SH-SY5Y (cell line): Measurements from ENCODE around the gene DISP1.

Source experiments
- GATA2 ChIP-seq: IDR thresholded peaks from 2 replicates; pipeline ENCODE4 v1.6.1; 2011; ENCODE audit warnings: mild to moderate bottlenecking, low read depth, low read length
- GATA3 ChIP-seq: IDR thresholded peaks from 2 replicates; pipeline ENCODE4 v1.6.1; 2011; ENCODE audit warnings: low read depth, mild to moderate bottlenecking, low read length, moderate library complexity

The DISP1 gene

GRCh38 chr1:222814536-222815439 is at the start of gene DISP1:
Gene DISP1, plus strand, starts transcription at chr1:222815039. Its CDS starts 127,785 bp downstream, at chr1:222942824.
- TF ChIP-seq GATA2 (no peak), GATA3 (no peak)

- TF ChIP-seq GATA2 (no peak), GATA3 (no peak)
These were observed 47.7 kb upstream of the DISP1 start for GRCh38 chr1:222767152-222767571.

DNA sequence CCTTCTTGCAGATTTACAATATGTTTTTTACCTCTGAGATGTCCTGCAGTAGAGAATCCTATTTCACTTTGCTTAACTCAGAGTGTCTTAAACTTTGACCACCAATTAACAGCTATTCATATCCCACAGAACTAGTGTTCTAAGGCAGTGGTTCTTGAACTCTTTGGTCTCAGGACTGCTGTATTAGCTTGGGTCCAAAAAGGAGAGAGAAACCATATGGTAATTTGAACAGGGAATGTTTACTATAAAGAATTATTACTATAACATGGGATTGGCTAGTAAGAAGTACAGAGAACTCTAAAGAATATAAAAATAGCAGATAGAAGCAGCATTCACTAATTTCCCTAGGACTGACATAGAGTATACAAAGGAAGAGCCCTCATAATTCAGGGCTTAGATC is 46.2 kb upstream of the DISP1 start:
- no peak for TF ChIP-seq GATA2
- TF ChIP-seq GATA3: no peak

DNA sequence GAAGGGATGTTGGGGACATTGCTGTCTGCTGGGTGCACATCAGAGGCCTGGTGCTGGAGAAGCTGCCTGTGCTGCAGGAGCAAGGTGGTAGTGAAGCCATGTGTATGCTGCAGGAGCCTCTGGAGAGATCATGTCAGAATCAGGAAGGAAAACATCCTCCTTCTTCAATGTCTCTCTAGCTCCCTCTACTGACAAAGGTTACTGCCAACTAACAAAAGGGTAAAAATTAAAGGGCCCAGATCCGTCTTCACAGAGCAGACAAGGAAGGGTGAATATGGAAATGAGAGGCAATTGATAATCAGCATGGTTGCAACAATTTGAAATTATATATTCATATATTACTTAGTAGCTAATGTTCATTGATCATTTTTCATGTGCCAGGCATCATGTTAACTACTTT is 45.7 kb upstream of the DISP1 start:
- TF ChIP-seq GATA2 (no peak), GATA3 (no peak)

DNA sequence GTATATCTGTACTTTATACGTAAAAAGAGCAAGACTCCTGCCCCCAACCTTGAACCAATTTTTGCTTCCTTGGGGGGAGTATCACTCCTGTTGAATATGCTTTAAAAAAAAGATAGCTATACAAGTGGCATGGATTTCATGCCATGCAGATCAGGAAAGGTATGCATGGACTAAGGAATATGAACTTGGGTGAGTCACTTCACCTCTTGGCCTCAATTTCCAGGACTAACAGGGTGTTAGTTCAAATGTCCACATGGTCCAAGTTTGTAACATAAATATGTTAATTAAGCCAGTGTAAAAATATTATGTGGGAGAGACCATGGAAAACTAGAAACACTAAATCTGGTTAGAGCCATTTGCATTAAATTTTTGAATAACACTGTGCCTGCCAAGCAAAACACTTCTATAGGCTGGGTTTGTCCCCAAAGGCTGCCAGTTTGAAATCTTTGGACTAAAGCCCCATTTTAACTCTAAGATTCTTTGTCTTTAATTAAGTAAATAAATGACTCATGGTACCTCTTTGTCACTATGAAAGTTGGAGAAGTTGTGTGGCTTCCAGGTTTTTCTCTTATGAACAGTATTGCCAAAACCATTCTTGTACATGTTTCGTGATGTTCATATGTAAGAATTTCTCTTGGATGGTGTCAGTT is 44.7 kb upstream of the DISP1 start:
- TF ChIP-seq GATA2 (no peak), GATA3 (no peak)

- TF ChIP-seq GATA2 (no peak), GATA3 (no peak)
These were observed 41.9 kb upstream of the DISP1 start for GRCh38 chr1:222772996-222773379.

- TF ChIP-seq GATA3: no peak
- TF ChIP-seq GATA2: no peak
These were observed 37.4 kb upstream of the DISP1 start for GRCh38 chr1:222777463-222777862.

DNA sequence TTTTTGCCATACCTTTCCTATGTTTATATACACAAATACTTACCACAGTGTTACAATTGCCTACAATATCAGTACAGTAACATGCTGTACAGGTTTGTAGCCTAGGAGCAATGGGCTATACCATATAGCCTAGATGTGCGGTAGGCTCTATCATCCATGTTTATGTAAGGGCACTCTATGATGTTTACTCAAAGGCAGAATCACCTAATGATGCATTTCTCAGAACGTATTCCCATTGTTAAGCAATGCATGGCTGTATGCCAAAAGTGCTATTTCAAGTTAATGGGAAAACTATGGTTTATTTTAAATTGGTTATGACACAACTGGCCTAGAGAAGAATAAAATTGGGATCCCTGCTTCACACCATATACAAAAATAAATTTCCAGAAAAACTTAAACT is 36.9 kb upstream of the DISP1 start:
- no peak for TF ChIP-seq GATA3
- no peak for TF ChIP-seq GATA2

DNA sequence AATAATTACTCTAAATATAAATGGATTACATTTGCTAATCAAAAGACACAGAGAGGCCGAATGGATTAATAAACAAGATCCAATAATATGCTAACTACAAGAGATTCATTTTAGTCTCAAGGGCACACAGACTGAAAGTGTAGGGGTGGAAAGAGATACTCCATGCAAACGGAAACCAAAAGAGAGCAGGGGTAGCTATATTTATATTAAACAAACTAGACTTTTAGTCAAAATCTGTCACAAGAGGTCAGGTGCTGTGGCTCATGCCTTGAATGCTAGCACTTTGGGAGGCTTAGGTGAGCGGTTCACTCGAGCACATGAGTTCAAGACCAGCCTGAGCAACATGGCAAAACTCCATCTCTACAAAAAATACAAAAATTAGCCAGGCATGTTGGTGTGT is 33.6 kb upstream of the DISP1 start:
- TF ChIP-seq GATA2 (no peak), GATA3 (no peak)

GRCh38 chr1:222783051-222783450 is 31.8 kb upstream of the DISP1 start:
- TF ChIP-seq GATA3: no peak
- TF ChIP-seq GATA2: no peak

DNA sequence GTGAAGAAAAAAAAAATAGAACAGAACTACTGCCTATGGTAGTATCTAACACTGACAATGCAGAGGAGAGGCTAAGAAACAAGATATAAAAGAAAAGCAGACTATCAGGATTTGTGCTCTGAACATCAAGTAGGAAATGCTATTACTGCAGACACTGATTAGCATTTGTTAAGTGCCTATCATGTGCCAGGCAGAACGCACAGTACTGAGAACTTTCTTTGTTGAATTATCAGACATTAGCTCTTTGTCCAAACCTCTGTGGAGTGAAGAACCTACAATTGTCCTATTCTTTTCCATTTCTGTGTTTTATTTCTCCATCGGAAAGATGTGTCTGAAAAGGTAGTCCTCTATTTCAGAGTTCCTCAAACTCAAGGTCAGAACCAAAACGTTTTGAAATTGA is 30.5 kb upstream of the DISP1 start:
- no peak for TF ChIP-seq GATA2
- TF ChIP-seq GATA3: no peak

- no peak for TF ChIP-seq GATA3
- peak; percentile 44; the same call in 1 of the 2 replicates for TF ChIP-seq GATA2
These were observed 29.9 kb upstream of the DISP1 start for GRCh38 chr1:222784916-222785315.

GRCh38 chr1:222785529-222785928 is 29.3 kb upstream of the DISP1 start:
- TF ChIP-seq GATA2 (no peak), GATA3 (no peak)

GRCh38 chr1:222786121-222786520 is 28.7 kb upstream of the DISP1 start:
- TF ChIP-seq GATA2 (no peak), GATA3 (no peak)

DNA sequence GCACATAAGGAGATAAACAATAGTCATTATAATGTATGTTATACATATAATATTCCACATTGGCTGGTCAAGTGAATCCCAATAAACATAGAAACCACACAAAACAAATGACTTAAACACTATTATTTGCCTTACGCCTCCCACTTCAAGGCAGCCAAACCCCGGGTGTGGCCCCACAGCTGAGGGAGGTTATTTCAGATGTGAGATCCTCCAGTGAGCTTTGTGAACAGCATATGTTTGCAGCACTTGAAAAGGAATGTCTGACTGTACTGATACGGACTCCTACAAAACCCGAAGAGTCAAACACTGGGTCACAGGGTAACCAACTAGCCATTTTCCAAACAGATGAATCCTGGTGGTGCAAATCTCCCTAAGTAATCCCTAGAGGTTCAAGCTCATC is 27.1 kb upstream of the DISP1 start:
- no peak for TF ChIP-seq GATA3
- no peak for TF ChIP-seq GATA2
